Spleen (tissue), 7 donors: ENCODE data around the gene ARHGAP10.

ENCODE experiments used
- POLR2A ChIP-seq, 3 donors: fragments of 450-650 bp; IDR thresholded peaks; one replicate each; pipeline ENCODE4 v1.5.1; 2017; ENCODE audit warnings: antibody characterized with exemption in 3 of 3, mild to moderate bottlenecking in 1 of 3
- POLR2AphosphoS5 ChIP-seq, 3 donors: sonication (generic); formaldehyde crosslinking; IDR thresholded peaks; one replicate each; pipeline ENCODE4 v1.5.1; 2017; ENCODE audit warnings: antibody characterized with exemption in 3 of 3
- TF ChIP-seq, protein P1 (sequence below), 11 experiments: fragments of 200-600 bp in 7 of 11; fragments of 450-650 bp in 4 of 11; sonication (generic) in 4 of 11; IDR thresholded peaks in 8 of 11; conservative IDR thresholded peaks in 3 of 11; 1 replicate in 7 of 11; 2 replicates in 4 of 11; pipeline versions ENCODE4 v1.4.0 to v1.8.0; 2016 to 2021; ENCODE audit warnings: antibody characterized with exemption in 11 of 11, inconsistent platforms in 4 of 11, mild to moderate bottlenecking in 1 of 11
- donor health status: DM: no; HTN: no; CAD: no; lungs with moderate emphysema.
- donor health status: DM: no; HTN: no; CAD: no.
- donor health status: DM: no; HTN: no; CAD: no.

- TF ChIP-seq POLR2AphosphoS5 (IDR thresholded peaks at IDR 0.05) (no peak), POLR2A (IDR thresholded peaks at IDR 0.05) (no peak)
- TF ChIP-seq, protein P1, sequence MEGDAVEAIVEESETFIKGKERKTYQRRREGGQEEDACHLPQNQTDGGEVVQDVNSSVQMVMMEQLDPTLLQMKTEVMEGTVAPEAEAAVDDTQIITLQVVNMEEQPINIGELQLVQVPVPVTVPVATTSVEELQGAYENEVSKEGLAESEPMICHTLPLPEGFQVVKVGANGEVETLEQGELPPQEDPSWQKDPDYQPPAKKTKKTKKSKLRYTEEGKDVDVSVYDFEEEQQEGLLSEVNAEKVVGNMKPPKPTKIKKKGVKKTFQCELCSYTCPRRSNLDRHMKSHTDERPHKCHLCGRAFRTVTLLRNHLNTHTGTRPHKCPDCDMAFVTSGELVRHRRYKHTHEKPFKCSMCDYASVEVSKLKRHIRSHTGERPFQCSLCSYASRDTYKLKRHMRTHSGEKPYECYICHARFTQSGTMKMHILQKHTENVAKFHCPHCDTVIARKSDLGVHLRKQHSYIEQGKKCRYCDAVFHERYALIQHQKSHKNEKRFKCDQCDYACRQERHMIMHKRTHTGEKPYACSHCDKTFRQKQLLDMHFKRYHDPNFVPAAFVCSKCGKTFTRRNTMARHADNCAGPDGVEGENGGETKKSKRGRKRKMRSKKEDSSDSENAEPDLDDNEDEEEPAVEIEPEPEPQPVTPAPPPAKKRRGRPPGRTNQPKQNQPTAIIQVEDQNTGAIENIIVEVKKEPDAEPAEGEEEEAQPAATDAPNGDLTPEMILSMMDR (IDR thresholded peaks at IDR 0.05 in 8 of 11, conservative IDR thresholded peaks at IDR 0.05 in 3 of 11): no peak
These were observed 41.6 kb downstream of the ARHGAP10 start for GRCh38 chr4:147773261-147774184.
